Osteoblast (primary cell): ENCODE measurements around the gene RELN. TPM values are rescaled to one million over a fixed set of nuclear protein-coding genes. Genes with fewer than 3 reads are reported as not detected.

ENCODE experiments used
- DNase-seq: peaks from one replicate; pipeline ENCODE4 v3.0.0; 2011; ENCODE audit warnings: low spot score, mixed read lengths; ENCODE audit not compliant: insufficient read length; ENCODE audit errors: missing footprints
- H2AFZ ChIP-seq: 2 replicates; pipeline ENCODE4 v1.6.0; 2011; ENCODE audit warnings: mild to moderate bottlenecking, low read length
- H3K27ac ChIP-seq: 2 replicates; pipeline ENCODE4 v1.5.1; 2011; ENCODE audit warnings: mild to moderate bottlenecking, low read depth, low read length, moderate library complexity
- H3K27me3 ChIP-seq: 2 replicates; pipeline ENCODE4 v1.6.0; 2012; ENCODE audit warnings: mild to moderate bottlenecking, control low read depth, inconsistent platforms, low read length, moderate library complexity; ENCODE audit not compliant: insufficient read depth
- H3K36me3 ChIP-seq: 2 replicates; pipeline ENCODE4 v1.5.1; 2011; ENCODE audit warnings: mild to moderate bottlenecking, low read length, control low read depth, moderate library complexity; ENCODE audit not compliant: insufficient read depth
- H3K4me1 ChIP-seq: 2 replicates; pipeline ENCODE4 v1.5.1; 2011; ENCODE audit warnings: mild to moderate bottlenecking, low read length, control low read depth, moderate library complexity; ENCODE audit not compliant: insufficient read depth
- H3K4me2 ChIP-seq: 2 replicates; pipeline ENCODE4 v1.6.0; 2011; ENCODE audit warnings: mild to moderate bottlenecking, low read length; ENCODE audit not compliant: insufficient read depth
- H3K4me3 ChIP-seq: fragments of 200-600 bp; sonication (generic); 3 replicates; pipeline ENCODE4 v1.5.1; 2012; ENCODE audit warnings: mild to moderate bottlenecking, low read length, inconsistent platforms; ENCODE audit not compliant: insufficient read depth
- H3K79me2 ChIP-seq: 2 replicates; pipeline ENCODE4 v1.6.0; 2012; ENCODE audit warnings: mild to moderate bottlenecking, low read length, control low read depth, inconsistent platforms; ENCODE audit not compliant: insufficient read depth
- H3K9me3 ChIP-seq: 2 replicates; pipeline ENCODE4 v1.5.1; 2011; ENCODE audit warnings: low read depth, low read length, control low read depth
- H4K20me1 ChIP-seq: 2 replicates; pipeline ENCODE4 v1.6.0; 2012; ENCODE audit warnings: mild to moderate bottlenecking, low read length, control low read depth; ENCODE audit not compliant: insufficient read depth
- total RNA-seq: library from RNA; depleted of rRNA; stranded (reverse); fragments of >200 nt; gene quantifications from 2 replicates; pipeline ENCODE4 v1.2.3, GENCODE V29; 2012
- TF ChIP-seq, protein P1 (sequence below): IDR thresholded peaks from 2 replicates; pipeline ENCODE4 v1.5.1; 2011; ENCODE audit warnings: mild to moderate bottlenecking, low read depth, low read length, moderate library complexity; ENCODE audit errors: extremely low read depth

The RELN gene
- total RNA-seq, 1 donor: 0.36 TPM

DNA sequence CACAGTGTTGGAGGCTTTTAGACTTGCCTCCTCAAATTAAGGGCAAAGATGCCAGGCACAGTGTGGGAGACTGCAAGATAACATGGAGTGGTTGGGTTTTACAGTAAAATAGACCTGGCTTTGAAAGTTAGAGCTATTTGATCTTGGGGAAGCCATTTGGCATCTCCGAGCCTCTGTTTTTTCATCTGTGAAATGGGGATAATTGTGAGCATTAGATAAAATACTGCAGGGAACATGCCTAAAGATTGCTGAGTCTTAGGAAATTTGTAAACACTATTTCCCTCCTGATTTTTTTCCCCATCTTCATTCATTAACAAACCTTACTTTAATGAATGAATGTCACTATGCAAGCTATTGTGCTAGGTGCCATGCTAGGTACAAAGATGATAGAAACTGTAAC, 302.2 kb downstream of the RELN start:
- Histone ChIP-seq H3K4me2 (no peak overlapping the region), H3K36me3 (no peaks in the 10 kb centered on the region), H3K27ac (no peak overlapping the region), H3K4me3 (no peak overlapping the region), H2AFZ (no peak overlapping the region), H3K4me1 (peaks cover 9% of the 10 kb centered on the region), H3K79me2 (no peaks in the 10 kb centered on the region), H3K27me3 (no peaks in the 10 kb centered on the region), H3K9me3 (no peaks in the 10 kb centered on the region), H4K20me1 (no peaks in the 10 kb centered on the region)
- DNase-seq: no peak
- TF ChIP-seq, protein P1, sequence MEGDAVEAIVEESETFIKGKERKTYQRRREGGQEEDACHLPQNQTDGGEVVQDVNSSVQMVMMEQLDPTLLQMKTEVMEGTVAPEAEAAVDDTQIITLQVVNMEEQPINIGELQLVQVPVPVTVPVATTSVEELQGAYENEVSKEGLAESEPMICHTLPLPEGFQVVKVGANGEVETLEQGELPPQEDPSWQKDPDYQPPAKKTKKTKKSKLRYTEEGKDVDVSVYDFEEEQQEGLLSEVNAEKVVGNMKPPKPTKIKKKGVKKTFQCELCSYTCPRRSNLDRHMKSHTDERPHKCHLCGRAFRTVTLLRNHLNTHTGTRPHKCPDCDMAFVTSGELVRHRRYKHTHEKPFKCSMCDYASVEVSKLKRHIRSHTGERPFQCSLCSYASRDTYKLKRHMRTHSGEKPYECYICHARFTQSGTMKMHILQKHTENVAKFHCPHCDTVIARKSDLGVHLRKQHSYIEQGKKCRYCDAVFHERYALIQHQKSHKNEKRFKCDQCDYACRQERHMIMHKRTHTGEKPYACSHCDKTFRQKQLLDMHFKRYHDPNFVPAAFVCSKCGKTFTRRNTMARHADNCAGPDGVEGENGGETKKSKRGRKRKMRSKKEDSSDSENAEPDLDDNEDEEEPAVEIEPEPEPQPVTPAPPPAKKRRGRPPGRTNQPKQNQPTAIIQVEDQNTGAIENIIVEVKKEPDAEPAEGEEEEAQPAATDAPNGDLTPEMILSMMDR: no peak

DNA sequence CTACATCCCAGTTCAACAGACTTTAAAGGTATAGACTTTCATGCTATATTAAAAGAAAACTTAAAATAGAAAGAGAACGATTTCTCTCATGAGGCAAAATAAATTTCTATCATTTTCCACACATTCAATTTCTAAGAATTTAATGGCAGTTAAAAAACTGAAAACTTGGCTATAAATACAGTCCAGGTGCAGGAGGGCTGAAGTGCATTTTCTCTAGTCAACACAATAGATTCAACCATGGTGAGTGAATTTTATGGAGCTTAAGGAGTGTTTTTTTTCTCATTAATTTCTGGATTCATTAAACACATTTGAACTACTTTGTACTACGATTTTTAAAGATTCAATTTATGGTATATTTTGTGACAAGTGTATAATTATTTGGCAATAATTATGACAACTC, 302.7 kb downstream of the RELN start:
- H4K20me1 ChIP-seq: no peaks in the 10 kb centered on the region
- no peak overlapping the region for H3K4me3 ChIP-seq
- TF ChIP-seq, protein P1: no peak
- H3K36me3 ChIP-seq: no peaks in the 10 kb centered on the region
- no peak overlapping the region for H2AFZ ChIP-seq
- no peaks in the 10 kb centered on the region for H3K27me3 ChIP-seq
- no peak for DNase-seq
- H3K4me1 ChIP-seq: peaks cover 14% of the 10 kb centered on the region
- no peaks in the 10 kb centered on the region for H3K9me3 ChIP-seq
- no peaks in the 10 kb centered on the region for H3K79me2 ChIP-seq
- no peak overlapping the region for H3K4me2 ChIP-seq
- H3K27ac ChIP-seq: no peak overlapping the region

DNA sequence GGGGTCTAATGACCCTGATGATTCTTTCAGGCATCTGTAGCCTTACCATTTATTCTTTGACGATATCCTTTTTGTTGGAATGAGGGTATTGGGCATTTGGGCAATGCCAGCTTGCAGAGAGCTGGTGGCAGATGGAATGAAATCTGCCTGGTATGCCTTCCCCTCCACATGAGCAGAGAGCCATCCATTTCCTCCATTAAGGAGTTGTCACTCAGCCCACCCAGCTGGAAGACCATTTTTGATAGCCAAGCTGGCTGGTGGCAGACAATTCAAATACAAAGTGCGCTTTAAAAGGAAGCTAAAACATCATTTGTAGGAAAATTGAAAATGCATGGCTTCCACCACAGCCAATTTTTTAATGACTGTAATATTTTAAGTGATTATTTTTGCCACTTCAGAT, 303.4 kb downstream of the RELN start:
- H3K79me2 ChIP-seq: no peaks in the 10 kb centered on the region
- no peaks in the 10 kb centered on the region for H3K36me3 ChIP-seq
- H3K4me1 ChIP-seq: peaks cover 14% of the 10 kb centered on the region
- H3K4me3 ChIP-seq: no peak overlapping the region
- no peaks in the 10 kb centered on the region for H4K20me1 ChIP-seq
- H3K4me2 ChIP-seq: no peak overlapping the region
- TF ChIP-seq, protein P1: no peak
- DNase-seq: no peak
- H3K27ac ChIP-seq: no peak overlapping the region
- H2AFZ ChIP-seq: no peak overlapping the region
- H3K9me3 ChIP-seq: no peaks in the 10 kb centered on the region
- no peaks in the 10 kb centered on the region for H3K27me3 ChIP-seq

DNA sequence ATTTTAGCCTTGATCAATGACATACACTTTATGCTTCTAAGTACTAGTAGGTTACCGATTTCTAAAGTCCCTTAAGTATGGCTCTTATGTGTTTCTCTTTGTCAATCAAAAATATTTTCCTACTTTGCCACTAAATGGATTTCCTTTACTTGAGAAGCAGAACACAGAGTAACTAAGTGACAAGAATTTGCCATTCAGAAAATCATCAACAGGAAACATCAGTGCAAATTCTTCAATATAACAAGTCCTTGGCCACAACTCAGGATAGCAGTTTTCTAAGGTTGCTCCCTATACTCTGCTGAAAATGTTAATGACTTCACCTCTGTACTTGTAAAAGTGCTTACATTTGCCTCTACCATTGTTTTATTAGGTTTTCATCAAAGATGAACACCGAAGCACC, 303.8 kb downstream of the RELN start:
- Histone ChIP-seq H3K9me3 (no peaks in the 10 kb centered on the region), H3K4me1 (peaks cover 16% of the 10 kb centered on the region), H3K4me3 (no peak overlapping the region), H2AFZ (no peak overlapping the region), H3K36me3 (no peaks in the 10 kb centered on the region), H3K27ac (no peak overlapping the region), H3K79me2 (no peaks in the 10 kb centered on the region), H3K27me3 (no peaks in the 10 kb centered on the region), H4K20me1 (no peaks in the 10 kb centered on the region), H3K4me2 (no peak overlapping the region)
- TF ChIP-seq, protein P1: no peak
- no peak for DNase-seq
